GM12864 (cell line): Measurements from ENCODE around the gene RPL22.
A peak's percentile ranks its signal among the peaks of the same experiment; 100 is the strongest.

Experiments
- DNase-seq: peaks from one replicate; pipeline ENCODE4 v3.0.0-alpha.2; 2011; ENCODE audit warnings: low read depth
- H3K4me3 ChIP-seq: 2 replicates; pipeline ENCODE4 v1.5.1; 2011; ENCODE audit warnings: mild to moderate bottlenecking, low read depth, low read length, control low read depth
- TF ChIP-seq, protein P1 (sequence below): IDR thresholded peaks from 2 replicates; pipeline ENCODE4 v1.5.1; 2011; ENCODE audit warnings: low read depth, mild to moderate bottlenecking, moderate library complexity, low read length, control low read depth, inconsistent platforms; ENCODE audit errors: missing control alignments

Gene RPL22

DNA sequence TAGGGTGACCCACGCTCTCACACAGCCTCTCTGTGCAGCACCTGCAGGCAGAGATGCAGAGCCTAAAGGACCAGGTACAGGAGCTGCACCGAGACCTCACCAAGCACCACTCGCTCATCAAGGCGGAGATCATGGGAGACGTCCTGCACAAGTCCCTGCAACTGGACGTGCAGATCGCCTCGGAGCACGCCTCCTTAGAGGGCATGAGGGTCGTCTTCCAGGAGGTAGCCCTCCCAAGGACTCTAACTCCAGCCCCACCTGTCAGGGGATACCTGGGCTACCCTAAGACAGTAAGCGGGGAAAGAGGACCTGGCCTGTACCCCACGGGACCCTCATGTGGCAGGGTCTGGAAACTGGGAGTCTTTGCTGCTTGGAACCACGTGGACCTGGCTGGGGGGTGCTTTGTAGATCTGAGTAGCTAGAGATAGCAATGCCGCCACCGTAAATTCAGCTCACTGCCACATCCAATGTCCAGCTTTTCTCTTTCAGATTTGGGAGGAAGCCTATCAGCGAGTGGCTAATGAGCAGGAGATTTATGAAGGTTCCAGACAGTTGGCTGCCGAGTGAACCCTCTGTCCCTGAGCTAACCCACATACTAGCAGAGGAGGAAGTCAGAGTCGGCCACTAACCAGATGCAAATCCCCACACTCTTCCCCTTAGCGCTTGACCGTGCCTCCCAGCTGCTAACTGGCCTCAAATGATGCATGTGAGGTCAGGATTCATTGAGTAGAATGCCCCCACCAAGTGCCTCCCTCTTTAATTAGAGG lies 13.0 kb upstream of the RPL22 start:
- TF ChIP-seq, protein P1, sequence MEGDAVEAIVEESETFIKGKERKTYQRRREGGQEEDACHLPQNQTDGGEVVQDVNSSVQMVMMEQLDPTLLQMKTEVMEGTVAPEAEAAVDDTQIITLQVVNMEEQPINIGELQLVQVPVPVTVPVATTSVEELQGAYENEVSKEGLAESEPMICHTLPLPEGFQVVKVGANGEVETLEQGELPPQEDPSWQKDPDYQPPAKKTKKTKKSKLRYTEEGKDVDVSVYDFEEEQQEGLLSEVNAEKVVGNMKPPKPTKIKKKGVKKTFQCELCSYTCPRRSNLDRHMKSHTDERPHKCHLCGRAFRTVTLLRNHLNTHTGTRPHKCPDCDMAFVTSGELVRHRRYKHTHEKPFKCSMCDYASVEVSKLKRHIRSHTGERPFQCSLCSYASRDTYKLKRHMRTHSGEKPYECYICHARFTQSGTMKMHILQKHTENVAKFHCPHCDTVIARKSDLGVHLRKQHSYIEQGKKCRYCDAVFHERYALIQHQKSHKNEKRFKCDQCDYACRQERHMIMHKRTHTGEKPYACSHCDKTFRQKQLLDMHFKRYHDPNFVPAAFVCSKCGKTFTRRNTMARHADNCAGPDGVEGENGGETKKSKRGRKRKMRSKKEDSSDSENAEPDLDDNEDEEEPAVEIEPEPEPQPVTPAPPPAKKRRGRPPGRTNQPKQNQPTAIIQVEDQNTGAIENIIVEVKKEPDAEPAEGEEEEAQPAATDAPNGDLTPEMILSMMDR = no peak
- DNase-seq = no peak
- H3K4me3 ChIP-seq = no peak overlapping the region

DNA sequence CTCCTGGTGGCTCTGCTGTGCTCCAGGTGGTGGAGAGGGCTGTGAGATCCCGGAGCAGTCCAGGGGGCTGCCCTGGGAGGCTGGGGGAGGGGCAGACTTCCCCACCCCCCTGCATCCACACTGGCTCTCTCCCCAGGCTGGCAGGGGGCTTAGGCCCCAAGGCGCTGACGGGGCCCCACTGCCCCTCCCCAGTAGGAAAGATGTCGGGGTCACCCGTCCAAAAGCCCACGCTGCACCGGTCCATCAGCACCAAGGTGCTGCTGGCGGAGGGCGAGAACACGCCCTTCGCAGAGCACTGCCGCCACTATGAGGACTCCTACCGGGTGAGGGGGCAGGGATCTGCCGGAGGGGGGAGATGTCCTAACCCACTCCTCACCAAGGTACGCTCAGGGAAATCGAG lies 12.3 kb upstream of the RPL22 start:
- TF ChIP-seq, protein P1 = no peak
- no peak for DNase-seq
- no peak overlapping the region for H3K4me3 ChIP-seq

DNA sequence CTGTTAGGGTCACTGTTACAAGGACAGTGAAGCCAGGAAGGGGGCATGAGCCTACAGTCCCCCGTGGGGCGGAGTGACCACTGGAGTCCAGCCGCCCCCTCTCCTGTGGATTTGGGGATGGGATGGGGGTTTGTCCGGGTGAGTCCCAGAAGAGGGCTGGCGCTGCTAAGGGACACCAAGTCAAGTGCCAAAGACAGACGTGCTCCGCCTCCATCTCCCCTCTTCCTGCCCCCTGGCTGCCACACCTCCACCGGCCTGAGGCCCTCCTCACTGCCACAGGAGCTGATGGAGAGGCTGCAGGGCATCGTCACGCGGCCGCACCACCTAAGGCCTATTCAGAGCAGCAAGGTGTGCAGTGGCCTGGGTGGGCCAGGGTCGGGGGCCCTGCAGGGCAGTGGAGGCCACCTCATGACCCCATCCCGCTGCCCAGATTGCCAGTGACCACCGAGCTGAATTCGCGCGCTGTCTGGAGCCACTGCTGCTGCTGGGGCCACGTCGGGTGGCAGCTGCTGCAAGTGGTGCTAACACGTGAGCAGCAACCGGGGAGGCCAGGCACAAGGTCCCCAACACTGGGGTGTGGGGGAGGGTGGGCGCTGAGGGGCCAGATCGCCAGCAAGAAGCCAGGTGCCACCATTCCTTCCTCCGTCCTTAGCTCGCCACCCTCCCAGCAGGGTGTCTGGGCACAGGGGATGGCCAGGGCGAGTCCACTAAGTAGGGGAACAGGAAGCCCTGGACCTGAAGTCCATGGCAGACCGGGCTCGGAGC lies 11.4 kb upstream of the RPL22 start:
- TF ChIP-seq, protein P1 = no peak
- H3K4me3 ChIP-seq = no peak overlapping the region
- DNase-seq = no peak

DNA sequence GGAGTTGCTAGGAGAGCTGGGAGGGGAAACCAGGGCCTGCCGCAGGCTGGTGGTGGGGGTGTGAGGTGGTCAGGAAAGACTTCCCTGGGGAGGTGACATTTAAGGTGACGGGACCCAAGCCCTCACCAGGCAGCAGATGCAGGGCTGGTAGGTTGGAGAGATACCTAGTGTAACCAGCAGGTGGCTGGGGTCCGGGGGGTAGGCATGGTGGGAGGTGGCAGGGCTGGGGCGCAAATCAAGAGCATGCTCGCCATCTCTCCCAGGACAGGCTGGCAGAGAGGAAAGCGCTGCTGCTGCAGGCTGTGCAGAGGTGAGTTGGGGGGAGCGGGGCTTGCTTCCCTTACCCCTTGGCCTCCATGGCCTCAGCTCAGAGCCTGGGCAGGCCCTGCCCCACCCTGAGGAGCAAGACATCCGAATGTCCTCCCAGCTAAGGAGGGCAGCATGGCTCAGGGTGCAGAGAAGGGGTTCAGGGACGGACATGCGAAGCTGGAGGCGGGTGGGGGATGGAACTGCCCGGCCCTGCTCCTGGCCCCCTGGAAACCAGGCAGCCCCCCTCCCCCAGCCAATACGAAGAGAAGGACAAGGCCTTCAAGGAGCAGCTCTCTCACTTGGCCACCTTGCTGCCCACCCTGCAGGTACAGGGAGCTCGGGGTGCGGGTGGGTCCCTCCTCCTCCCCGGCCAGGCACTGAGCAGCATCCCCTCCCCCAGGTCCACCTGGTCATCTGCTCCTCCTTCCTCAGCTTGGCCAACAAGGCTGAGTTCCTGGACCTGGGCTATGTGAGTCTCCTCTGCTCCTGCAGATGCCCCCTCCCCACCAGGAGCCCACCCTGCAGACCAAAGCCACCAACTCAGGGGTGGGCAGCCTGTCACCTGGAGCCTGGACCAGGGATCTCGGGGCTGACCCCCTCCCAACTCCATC lies 10.5 kb upstream of the RPL22 start:
- TF ChIP-seq, protein P1 = peak; percentile 48
- H3K4me3 ChIP-seq = no peak overlapping the region

DNA sequence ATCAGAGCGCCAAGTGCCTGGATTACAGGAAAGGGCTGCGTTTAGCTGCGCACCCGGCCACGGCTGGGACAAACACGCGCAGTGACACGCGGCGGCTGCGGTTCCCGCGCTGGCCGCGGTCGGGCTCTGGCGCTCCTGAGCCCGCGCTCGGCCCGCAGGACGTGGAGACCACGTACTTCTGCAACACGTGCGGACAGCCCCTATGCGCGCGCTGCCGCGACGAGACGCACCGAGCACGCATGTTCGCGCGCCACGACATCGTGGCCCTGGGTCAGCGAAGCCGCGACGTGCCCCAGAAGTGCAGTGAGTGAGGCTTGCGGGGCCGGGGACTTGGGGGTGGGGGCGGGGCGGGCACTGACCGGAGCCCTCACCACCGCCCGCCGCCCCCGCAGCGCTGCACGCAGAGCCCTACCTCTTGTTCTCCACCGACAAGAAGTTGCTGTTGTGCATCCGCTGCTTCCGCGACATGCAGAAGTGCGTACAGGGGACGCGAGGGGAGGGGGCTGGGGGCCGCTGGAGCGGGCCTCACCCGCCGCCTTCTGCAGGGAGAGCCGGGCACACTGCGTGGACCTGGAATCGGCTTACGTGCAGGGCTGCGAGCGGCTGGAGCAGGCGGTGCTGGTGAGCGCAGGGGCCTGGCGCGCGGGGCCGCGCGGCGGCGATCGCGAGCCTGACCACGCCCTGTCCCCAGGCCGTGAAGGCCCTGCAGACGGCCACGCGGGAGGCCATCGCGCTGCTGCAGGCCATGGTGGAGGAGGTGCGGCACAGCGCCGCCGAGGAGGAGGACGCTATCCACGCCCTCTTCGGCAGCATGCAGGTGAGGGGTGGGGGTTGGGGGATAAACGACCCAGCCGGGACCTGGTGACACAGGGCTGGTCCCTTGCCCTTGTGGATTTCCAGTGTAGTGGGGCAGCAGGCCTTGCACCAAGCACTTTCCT lies 9.6 kb upstream of the RPL22 start:
- H3K4me3 ChIP-seq = peak overlapping the region; percentile 32
- no peak for DNase-seq
- TF ChIP-seq, protein P1 = peak; percentile 59

More for the DNA sequence above, 10.5 kb upstream of the RPL22 start:
- DNase-seq = no peak

DNA sequence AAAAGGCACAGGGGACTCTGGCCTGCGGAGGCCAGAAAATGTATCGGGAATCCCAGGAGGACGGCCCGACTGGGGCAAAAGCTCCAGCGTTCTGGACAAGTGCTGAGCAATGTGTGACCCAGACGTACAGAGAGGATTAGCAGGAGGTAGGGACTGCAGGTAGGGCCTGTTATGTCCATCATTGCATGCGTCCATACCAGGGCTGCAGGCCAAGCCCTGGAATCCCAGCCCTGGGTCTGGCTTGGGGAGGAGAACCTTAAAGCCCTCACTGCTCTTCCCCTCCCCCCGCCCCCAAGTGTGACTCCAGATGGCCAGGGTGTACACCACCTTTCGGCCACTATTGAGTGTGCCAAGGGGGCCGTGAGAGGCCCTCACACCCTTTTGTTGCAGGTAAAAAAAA lies 8.5 kb upstream of the RPL22 start:
- TF ChIP-seq, protein P1 = no peak
- no peak for DNase-seq
- no peak overlapping the region for H3K4me3 ChIP-seq
